GM12891 (cell line): ENCODE data around the gene SEMA4D.
A peak's percentile ranks its signal among the peaks of the same experiment; 100 is the strongest.

ENCODE experiments used
- DNase-seq: peaks from one replicate; pipeline ENCODE4 v3.0.0; 2011; ENCODE audit warnings: low spot score; ENCODE audit not compliant: insufficient read length
- FAIRE-seq: peaks from 2 replicates; lab custom pipeline; 2011; peaks lifted over from hg19 to GRCh38; lab: Jason Lieb, UNC
- PAX5 ChIP-seq: IDR thresholded peaks from 2 replicates; pipeline ENCODE4 v1.6.1; 2011; ENCODE audit warnings: low read length, moderate library complexity, mild to moderate bottlenecking; ENCODE audit not compliant: insufficient read depth, severe bottlenecking
- POLR2A ChIP-seq: IDR thresholded peaks from 2 replicates; pipeline ENCODE4 v1.6.1; 2011; ENCODE audit warnings: low read depth, low read length, control low read depth
- POLR2AphosphoS5 ChIP-seq: IDR thresholded peaks from 2 replicates; pipeline ENCODE4 v1.6.1; 2011; ENCODE audit warnings: low read depth, low read length, control low read depth
- POU2F2 ChIP-seq: IDR thresholded peaks from 2 replicates; pipeline ENCODE4 v1.6.1; 2011; ENCODE audit warnings: low read depth, mild to moderate bottlenecking, control low read depth, low read length, moderate library complexity
- SPI1 ChIP-seq: IDR thresholded peaks from 2 replicates; pipeline ENCODE4 v1.6.1; 2011; ENCODE audit warnings: low read depth, low read length, control low read depth
- TAF1 ChIP-seq: IDR thresholded peaks from 2 replicates; pipeline ENCODE4 v1.6.1; 2011; ENCODE audit warnings: low read depth, low read length, control low read depth

Gene SEMA4D

DNA sequence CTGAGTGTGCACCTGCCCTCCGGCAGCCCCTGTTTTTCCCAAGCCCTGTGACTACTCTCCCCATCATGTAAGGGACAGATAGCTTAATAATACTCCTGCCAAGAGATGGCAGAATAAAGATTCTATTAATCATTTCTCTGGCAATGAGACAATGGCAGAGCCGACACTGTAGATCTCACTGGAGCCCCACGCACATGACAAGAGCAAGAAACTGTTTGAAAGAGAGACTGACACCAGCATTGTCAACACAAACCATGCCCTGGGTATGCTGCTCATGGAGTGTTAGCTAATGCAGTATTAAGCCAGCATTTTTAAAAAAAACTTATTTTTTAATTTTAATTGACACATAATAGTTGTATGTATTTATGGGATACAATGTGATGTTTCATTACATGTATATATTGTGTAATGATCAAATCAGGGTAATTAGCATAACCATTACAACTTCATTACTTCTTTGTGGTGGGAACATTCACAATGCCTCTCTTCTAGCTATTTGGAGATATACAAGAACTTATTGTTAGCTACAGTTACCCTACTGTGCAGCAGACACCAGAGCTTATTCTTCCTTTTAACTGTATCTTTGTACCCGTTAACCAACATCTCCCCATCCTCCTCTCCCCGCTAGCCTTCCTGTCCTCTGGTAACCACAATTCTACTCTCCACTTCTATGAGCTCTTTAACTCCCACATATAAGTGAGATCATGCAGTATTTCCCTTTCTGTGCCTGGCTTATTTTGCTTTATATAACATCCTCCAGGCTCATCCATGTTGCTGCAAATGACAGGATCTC is 31.5 kb upstream of the SEMA4D start:
- TF ChIP-seq SPI1, result no peak
- no peak for TF ChIP-seq POLR2AphosphoS5
- FAIRE-seq (no peak), DNase-seq (no peak)

DNA sequence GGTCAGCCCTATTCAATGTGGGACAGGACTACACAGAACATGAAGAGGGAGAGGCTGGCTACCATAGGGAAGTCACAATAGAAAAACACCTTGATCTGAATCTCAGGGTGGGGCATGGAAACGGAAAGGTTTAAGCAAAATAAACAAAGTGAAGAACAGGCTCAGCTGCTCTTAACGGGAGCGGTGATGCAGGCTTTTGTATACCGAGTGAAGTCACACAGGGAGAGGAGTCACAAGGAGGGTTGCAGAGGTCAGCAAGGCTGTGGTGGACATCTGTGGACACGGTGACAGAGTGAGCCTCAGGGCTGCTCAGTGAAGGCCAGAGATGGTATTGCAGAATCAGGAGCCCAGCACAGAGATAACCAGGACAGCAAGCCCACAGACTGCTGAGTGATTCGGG is 30.6 kb upstream of the SEMA4D start:
- DNase-seq (no peak), FAIRE-seq (no peak)
- TF ChIP-seq PAX5 (no peak), POU2F2 (no peak), SPI1 (no peak), POLR2AphosphoS5 (no peak), TAF1 (no peak), POLR2A (no peak)

DNA sequence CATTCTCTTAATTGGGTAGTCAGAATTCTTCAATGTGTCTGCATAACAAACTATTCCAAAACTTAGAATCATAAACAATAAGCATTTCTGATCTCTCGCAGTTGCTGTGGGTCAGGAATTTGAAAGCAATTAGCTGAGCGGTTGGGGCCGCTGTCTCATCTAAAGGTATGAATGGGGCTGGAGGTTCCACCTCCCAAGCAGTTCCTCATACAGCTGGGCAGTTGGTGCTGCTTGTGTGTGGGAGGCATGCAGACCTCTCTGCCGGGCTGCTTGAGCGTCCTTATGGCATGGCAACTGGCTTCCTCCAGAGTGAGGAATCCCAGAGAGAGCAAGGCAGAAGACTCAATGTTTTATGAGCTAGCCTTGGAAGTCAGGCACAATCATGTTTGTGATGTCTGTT is 30.2 kb upstream of the SEMA4D start:
- DNase-seq (no peak), FAIRE-seq (no peak)
- no peak for TF ChIP-seq TAF1

GRCh38 chr9:89527084-89527483 is 29.2 kb upstream of the SEMA4D start:
- TF ChIP-seq PAX5, result no peak
- DNase-seq, result no peak
- FAIRE-seq, result peak; percentile 64

DNA sequence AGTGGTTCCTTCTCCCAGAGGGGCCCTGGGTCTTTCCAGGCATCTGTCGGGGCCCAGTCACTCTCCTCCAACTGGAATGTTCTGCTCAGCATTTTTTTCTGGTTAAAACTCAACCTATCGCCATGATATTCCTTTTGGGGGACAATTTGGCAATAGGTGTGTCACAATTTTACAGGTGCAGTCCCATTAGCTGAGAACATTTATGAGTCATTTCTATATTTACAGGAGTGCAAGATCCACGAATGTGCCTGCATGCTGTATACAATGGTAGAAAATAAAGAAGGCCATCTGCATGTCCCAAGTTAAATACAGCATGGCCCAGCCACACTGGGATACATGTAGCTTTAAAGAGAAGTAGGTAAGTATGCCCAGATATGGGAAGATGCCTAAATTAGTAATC is 28.8 kb upstream of the SEMA4D start:
- FAIRE-seq (peak; percentile 38), DNase-seq (no peak)
- TF ChIP-seq POLR2AphosphoS5, result no peak
- TF ChIP-seq POU2F2, result no peak
- TF ChIP-seq PAX5, result no peak
- no peak for TF ChIP-seq TAF1
- TF ChIP-seq POLR2A, result no peak
- TF ChIP-seq SPI1, result no peak

- FAIRE-seq, result peak; percentile 71
- DNase-seq, result no peak
- no peak for TF ChIP-seq POLR2AphosphoS5
- no peak for TF ChIP-seq PAX5
- TF ChIP-seq TAF1, result no peak
- no peak for TF ChIP-seq POLR2A
- no peak for TF ChIP-seq POU2F2
Measured at GRCh38 chr9:89525446-89526374, 27.8 kb upstream of the SEMA4D start.

GRCh38 chr9:89524963-89525362 is 27.1 kb upstream of the SEMA4D start:
- TF ChIP-seq TAF1 (no peak), POLR2A (no peak), POU2F2 (no peak), SPI1 (no peak), POLR2AphosphoS5 (no peak)
- DNase-seq (no peak), FAIRE-seq (no peak)

GRCh38 chr9:89523948-89524347 is 26.0 kb upstream of the SEMA4D start:
- DNase-seq (no peak), FAIRE-seq (no peak)
- TF ChIP-seq SPI1 (no peak), PAX5 (no peak), POLR2AphosphoS5 (no peak), POLR2A (no peak), POU2F2 (no peak), TAF1 (no peak)

DNA sequence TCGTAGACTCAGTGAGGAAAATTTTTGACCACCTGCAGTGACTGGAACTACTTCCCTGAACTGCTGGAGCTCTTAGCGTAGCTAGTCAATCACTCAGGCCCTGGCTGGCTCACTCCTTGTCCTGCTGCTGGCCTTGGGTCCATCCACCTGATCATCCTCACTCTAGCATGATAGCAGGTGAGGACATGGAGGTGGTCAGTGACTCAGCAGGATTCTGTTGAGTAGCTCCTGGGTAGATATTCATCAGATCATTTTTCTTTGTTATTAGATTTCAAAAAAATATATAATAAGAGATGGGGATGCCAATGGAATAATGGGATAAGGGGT is 25.0 kb upstream of the SEMA4D start:
- TF ChIP-seq TAF1 (no peak), POU2F2 (no peak), PAX5 (no peak), POLR2AphosphoS5 (no peak), SPI1 (no peak), POLR2A (no peak)
- FAIRE-seq (no peak), DNase-seq (no peak)
